GM12878 (cell line): Measurements from ENCODE around the gene PRR22. TPM values are rescaled to one million over a fixed set of nuclear protein-coding genes. Genes with fewer than 3 reads are reported as not detected.

Experiments
- ATAC-seq: fragments of 200-7000 bp; cut with Tn5 transposase; 3 replicates; pipeline ENCODE4 v1.9.1; 2020; ENCODE audit warnings: mild to moderate bottlenecking, moderate library complexity
- BruUV-seq: library from RNA; stranded (reverse); fragments of 400-500 nt; replicated peaks from 2 replicates; lab custom pipeline; 2021; lab: Mats Ljungman, UMichigan
- CTCF ChIA-PET: fragments of 300-600 bp; sonication (Branson Sonifier 250); formaldehyde crosslinking; extraction: SDS; loops from one replicate; lab custom pipeline; 2021; ENCODE audit warnings: inconsistent platforms; lab: Yijun Ruan, JAX
- POLR2A ChIA-PET: fragments of 350-600 bp; formaldehyde crosslinking; extraction: SDS; loops from one replicate; lab custom pipeline; 2021; ENCODE audit warnings: inconsistent platforms; lab: Charles Lee
- RAD21 ChIA-PET: fragments of 300-600 bp; sonication (Branson Sonifier 250); formaldehyde crosslinking; loops from one replicate; lab custom pipeline; 2023; ENCODE audit warnings: antibody characterized with exemption; ENCODE audit not compliant: unreplicated experiment; lab: Charles Lee
- SMC1A ChIA-PET: fragments of 300-600 bp; sonication (Branson Sonifier 250); formaldehyde crosslinking; loops from one replicate; lab custom pipeline; 2023; ENCODE audit not compliant: unreplicated experiment, uncharacterized antibody; lab: Charles Lee
- DNase-seq: peaks from one replicate; pipeline ENCODE4 v3.0.0-alpha.2; 2011; ENCODE audit warnings: low read depth, low spot score
- FAIRE-seq: peaks from 3 replicates; lab custom pipeline; 2011; peaks lifted over from hg19 to GRCh38; lab: Jason Lieb, UNC
- H2AFZ ChIP-seq: 2 replicates; pipeline ENCODE4 v1.6.0; 2011; ENCODE audit warnings: low read depth, low read length, control low read depth; ENCODE audit not compliant: control insufficient read depth
- H3K27ac ChIP-seq: 2 replicates; pipeline ENCODE4 v1.5.1; 2011; ENCODE audit warnings: control low read depth; ENCODE audit not compliant: control insufficient read depth, insufficient read depth
- H3K27me3 ChIP-seq, 2 experiments: replicated peaks in 1 of 2; 2 replicates each; pipeline versions ENCODE4 v1.6.0 to v1.6.1; 2011; ENCODE audit warnings: low read length in 1 of 2; ENCODE audit not compliant: control insufficient read depth in 2 of 2, insufficient read depth in 2 of 2
- H3K36me3 ChIP-seq, 2 experiments: 2 replicates each; pipeline ENCODE4 v1.5.1; 2011; ENCODE audit warnings: low read length in 1 of 2; ENCODE audit not compliant: control insufficient read depth in 2 of 2, insufficient read depth in 2 of 2
- H3K4me1 ChIP-seq: 2 replicates; pipeline ENCODE4 v1.6.1; 2011; ENCODE audit warnings: mild to moderate bottlenecking, low read length, moderate library complexity, mixed read lengths; ENCODE audit not compliant: control insufficient read depth, insufficient read depth
- H3K4me2 ChIP-seq: 2 replicates; pipeline ENCODE4 v1.6.0; 2011; ENCODE audit warnings: control low read depth; ENCODE audit not compliant: control insufficient read depth, insufficient read depth
- H3K4me3 ChIP-seq: fragments of 200-600 bp; sonication (generic); 2 replicates; pipeline ENCODE4 v1.5.1; 2016
- H3K79me2 ChIP-seq: 2 replicates; pipeline ENCODE4 v1.6.0; 2011; ENCODE audit warnings: low read length; ENCODE audit not compliant: control insufficient read depth, insufficient read depth
- H3K9ac ChIP-seq: 2 replicates; pipeline ENCODE4 v1.8.0; 2011; ENCODE audit warnings: low read length, control low read depth, mixed read lengths; ENCODE audit not compliant: control insufficient read depth, insufficient read depth
- H3K9me3 ChIP-seq: replicated peaks from 3 replicates; pipeline ENCODE4 v1.5.1; 2011; ENCODE audit warnings: mild to moderate bottlenecking, low read length; ENCODE audit not compliant: control insufficient read depth, insufficient read depth
- H4K20me1 ChIP-seq: 2 replicates; pipeline ENCODE4 v1.6.0; 2011; ENCODE audit not compliant: control insufficient read depth, insufficient read depth
- BCLAF1 ChIP-seq: fragments of 450-650 bp; IDR thresholded peaks from 2 replicates; pipeline ENCODE4 v1.6.1; 2017; ENCODE audit warnings: antibody characterized with exemption, mild to moderate bottlenecking, moderate library complexity
- DPF2 ChIP-seq: fragments of 450-650 bp; IDR thresholded peaks from 2 replicates; pipeline ENCODE4 v1.6.1; 2017; ENCODE audit warnings: mild to moderate bottlenecking
- E2F8 ChIP-seq: fragments of 450-650 bp; IDR thresholded peaks from 2 replicates; pipeline ENCODE4 v1.6.1; 2018; ENCODE audit warnings: mild to moderate bottlenecking, low read depth, moderate library complexity; ENCODE audit not compliant: partially characterized antibody
- ESRRA ChIP-seq: IDR thresholded peaks from 2 replicates; pipeline ENCODE4 v1.6.1; 2012; ENCODE audit warnings: mild to moderate bottlenecking, low read length, improper control_type of control experiment
- FOS ChIP-seq: IDR thresholded peaks from 3 replicates; pipeline ENCODE4 v1.6.1; 2011; ENCODE audit warnings: borderline replicate concordance; ENCODE audit not compliant: insufficient read length; ENCODE audit errors: extremely low read depth
- HDAC6 ChIP-seq: fragments of 200-600 bp; sonication (generic); IDR thresholded peaks from one replicate; pipeline ENCODE4 v1.8.0; 2017; ENCODE audit warnings: antibody characterized with exemption; ENCODE audit not compliant: unreplicated experiment
- IKZF1 ChIP-seq: fragments of 450-650 bp; conservative IDR thresholded peaks from 2 replicates; pipeline ENCODE4 v1.6.1; 2017; ENCODE audit warnings: antibody characterized with exemption, mild to moderate bottlenecking
- IRF3 ChIP-seq: fragments of 450-650 bp; IDR thresholded peaks from 2 replicates; pipeline ENCODE4 v1.6.1; 2014; ENCODE audit warnings: mild to moderate bottlenecking
- IRF4 ChIP-seq: IDR thresholded peaks from 2 replicates; pipeline ENCODE4 v1.6.1; 2011; ENCODE audit warnings: low read depth, low read length
- MAX ChIP-seq: IDR thresholded peaks from 2 replicates; pipeline ENCODE4 v1.6.1; 2012; ENCODE audit warnings: low read depth, low read length, improper control_type of control experiment
- PML ChIP-seq: IDR thresholded peaks from 2 replicates; pipeline ENCODE4 v1.6.1; 2012; ENCODE audit warnings: low read length, inconsistent platforms
- POLR2AphosphoS2 ChIP-seq: IDR thresholded peaks from 2 replicates; pipeline ENCODE4 v1.6.1; 2011; ENCODE audit warnings: low read depth, mild to moderate bottlenecking, low read length, improper control_type of control experiment, moderate library complexity
- RB1 ChIP-seq: fragments of 450-650 bp; formaldehyde crosslinking; IDR thresholded peaks from 2 replicates; pipeline ENCODE4 v1.6.1; 2017; ENCODE audit warnings: mild to moderate bottlenecking, borderline replicate concordance
- SPI1 ChIP-seq: IDR thresholded peaks from 2 replicates; pipeline ENCODE4 v1.6.1; 2011; ENCODE audit warnings: low read depth, mild to moderate bottlenecking, low read length, moderate library complexity, borderline replicate concordance; ENCODE audit not compliant: insufficient read depth
- STAT3 ChIP-seq: IDR thresholded peaks from 2 replicates; pipeline ENCODE4 v1.6.1; 2011; ENCODE audit warnings: low read depth, low read length, improper control_type of control experiment
- WGBS: methylation state at CpG from one replicate; pipeline ENCODE4 v1.1.6; 2016; ENCODE audit warnings: low lambda C conversion rate; ENCODE audit not compliant: insufficient replicate concordance, insufficient coverage; ENCODE audit errors: missing lambda C conversion rate; 5-methylcytosine and 5-hydroxymethylcytosine counted together
- in situ Hi-C: fragments of 300-500 bp; cut with MboI; formaldehyde crosslinking; loops from 9 replicates; pipeline ENCODE4 v1.14.3; 2018; ENCODE audit warnings: mixed read lengths
- intact Hi-C: fragments of 100-400 bp; cut with micrococcal nuclease; formaldehyde crosslinking; loops from one replicate; pipeline ENCODE4 v1.14.2; 2022; ENCODE audit not compliant: unreplicated experiment
- polyA plus RNA-seq, 11 experiments: library from polyadenylated mRNA; depleted of rRNA in 4 of 11; unstranded in 6 of 11; stranded (reverse) in 5 of 11; fragments of >200 nt; fragmentation: Nextera tagmentation in 4 of 11; fragmentation: Illumina TruSeq in 1 of 11; extraction: Ambion mirVana in 4 of 11; extraction: Trizol in 1 of 11; gene quantifications; 1 replicate in 1 of 11; 2 replicates in 10 of 11; pipeline versions ENCODE4 v1.2.1 to v1.2.3, GENCODE V29; 2011 to 2016; ENCODE audit warnings: inconsistent platforms in 2 of 11, missing spikeins in 2 of 11, low read depth in 1 of 11
- total RNA-seq, 4 experiments: library from RNA; depleted of rRNA in 3 of 4; stranded (reverse); fragments of >200 nt in 3 of 4; fragmentation: Illumina TruSeq in 1 of 4; extraction: Trizol in 1 of 4; gene quantifications; 2 replicates each; pipeline versions ENCODE4 v1.2.1 to v1.2.3, GENCODE V29; 2013 to 2021

Gene PRR22
- total and polyA plus RNA-seq, 10 of the 15 experiments (the other 5 are each of a cell fraction or from before 2014, with no cell fraction given): 0.31 to 4.4 (median 1.3) TPM; not detected in 2

- TF ChIP-seq BCLAF1: no peak
- peak; percentile 79 for TF ChIP-seq HDAC6
Measured at GRCh38 chr19:5827891-5828660, 43.5 kb upstream of the PRR22 start (continued).

DNA sequence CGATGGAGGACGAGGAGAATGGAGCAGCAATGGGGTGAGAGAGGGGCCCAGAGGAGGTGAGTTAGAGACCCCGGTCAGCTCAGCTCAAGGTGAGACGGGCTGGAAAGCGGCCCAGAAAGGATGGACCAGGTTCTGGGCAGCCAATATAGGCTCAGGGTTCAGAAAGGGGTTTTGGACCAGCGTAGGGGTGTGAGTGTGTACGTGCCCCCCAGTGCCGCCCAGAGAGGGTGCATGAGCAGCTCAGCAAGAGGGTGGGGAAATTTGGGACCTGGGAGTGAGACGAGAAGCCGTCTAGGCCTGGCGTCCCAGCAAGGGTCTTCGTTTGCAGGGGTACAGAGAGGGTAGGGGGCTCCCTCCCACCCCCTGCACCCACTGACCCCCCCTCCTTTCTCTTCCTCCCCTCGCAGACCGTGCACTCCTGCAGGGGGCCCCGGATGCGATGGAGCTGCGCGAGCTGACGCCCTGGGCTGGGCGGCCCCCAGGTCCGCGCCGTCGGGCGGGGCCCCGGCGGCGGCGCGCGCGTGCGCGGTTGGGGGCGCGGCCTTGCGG is 42.9 kb upstream of the PRR22 start:
- Histone ChIP-seq H3K9ac (no peak overlapping the region), H3K27ac (no peak overlapping the region), H3K4me2 (peak overlapping the region; percentile 93), H3K79me2 (no peaks in the 10 kb centered on the region), H3K4me3 (no peak overlapping the region), H4K20me1 (no peaks in the 10 kb centered on the region), H3K36me3 (no peaks in the 10 kb centered on the region), H3K9me3 (no peaks in the 10 kb centered on the region), H2AFZ (peak overlapping the region; percentile 87), H3K27me3 (peaks cover 0 to 4% of the 10 kb centered on the region in 2 experiments; a peak in 2 of 4 replicates), H3K4me1 (peaks cover 24% of the 10 kb centered on the region)
- intact Hi-C loops: no loop called here
- SMC1A ChIA-PET: no interaction called here
- BruUV-seq: no TSS peak
- in situ Hi-C loops: no loop called here
- DNase-seq: no peak
- no peak for FAIRE-seq
- 45% methylated on average over 15 of the region's 37 CpGs for WGBS
- RAD21 ChIA-PET: no interaction called here
- no peak for ATAC-seq
- POLR2A ChIA-PET: interaction anchor here (0.5 kb wide), 1 partner anchor 12 kb away, joined by 3 read pairs; no protein-coding TSS in a partner anchor
- CTCF ChIA-PET: interaction anchor here (2.7 kb wide), 1 partner anchor 23 kb away, joined by 10 read pairs; no protein-coding TSS in a partner anchor
- TF ChIP-seq DPF2 (no peak), E2F8 (no peak), SPI1 (no peak), MAX (no peak), RB1 (no peak), IRF3 (no peak), IRF4 (no peak), STAT3 (no peak), IKZF1 (no peak), FOS (no peak), POLR2AphosphoS2 (no peak), PML (no peak), ESRRA (no peak)
